Neural progenitor cell (in vitro differentiated cells): ENCODE results near the gene VAT1L.

Experiments
- EZH2 ChIP-seq: fragments of 200-600 bp; sonication (generic); IDR thresholded peaks from 2 replicates; pipeline ENCODE4 v1.6.1; 2017; ENCODE audit warnings: antibody characterized with exemption, mild to moderate bottlenecking, moderate library complexity
- TF ChIP-seq, protein P1 (sequence below): fragments of 200-600 bp; sonication (generic); IDR thresholded peaks from 2 replicates; pipeline ENCODE4 v1.5.1; 2017; ENCODE audit warnings: antibody characterized with exemption, mild to moderate bottlenecking

DNA sequence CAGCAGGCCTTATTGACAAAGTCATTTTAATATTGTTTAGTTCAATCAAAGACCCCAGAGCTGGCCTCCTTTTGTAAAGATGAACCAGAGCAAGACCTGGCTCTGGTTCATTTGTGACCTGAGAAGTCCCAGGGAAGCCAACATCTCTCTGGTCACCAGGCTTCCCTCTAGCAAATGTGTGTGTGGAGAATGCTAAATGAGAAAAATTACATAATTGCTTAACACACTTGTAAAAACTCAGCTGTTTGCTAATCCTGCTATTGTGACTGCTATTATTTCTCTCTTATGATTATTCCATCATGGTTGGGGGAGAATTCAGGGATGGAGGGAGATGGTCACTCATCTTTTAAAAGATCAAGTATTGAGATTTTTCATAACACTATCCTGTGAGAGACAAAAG is 139.7 kb downstream of the VAT1L start:
- TF ChIP-seq, protein P1, sequence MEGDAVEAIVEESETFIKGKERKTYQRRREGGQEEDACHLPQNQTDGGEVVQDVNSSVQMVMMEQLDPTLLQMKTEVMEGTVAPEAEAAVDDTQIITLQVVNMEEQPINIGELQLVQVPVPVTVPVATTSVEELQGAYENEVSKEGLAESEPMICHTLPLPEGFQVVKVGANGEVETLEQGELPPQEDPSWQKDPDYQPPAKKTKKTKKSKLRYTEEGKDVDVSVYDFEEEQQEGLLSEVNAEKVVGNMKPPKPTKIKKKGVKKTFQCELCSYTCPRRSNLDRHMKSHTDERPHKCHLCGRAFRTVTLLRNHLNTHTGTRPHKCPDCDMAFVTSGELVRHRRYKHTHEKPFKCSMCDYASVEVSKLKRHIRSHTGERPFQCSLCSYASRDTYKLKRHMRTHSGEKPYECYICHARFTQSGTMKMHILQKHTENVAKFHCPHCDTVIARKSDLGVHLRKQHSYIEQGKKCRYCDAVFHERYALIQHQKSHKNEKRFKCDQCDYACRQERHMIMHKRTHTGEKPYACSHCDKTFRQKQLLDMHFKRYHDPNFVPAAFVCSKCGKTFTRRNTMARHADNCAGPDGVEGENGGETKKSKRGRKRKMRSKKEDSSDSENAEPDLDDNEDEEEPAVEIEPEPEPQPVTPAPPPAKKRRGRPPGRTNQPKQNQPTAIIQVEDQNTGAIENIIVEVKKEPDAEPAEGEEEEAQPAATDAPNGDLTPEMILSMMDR, result no peak
- TF ChIP-seq EZH2, result no peak
